ENCODE measurements around the gene PGS1. TPM values are rescaled to one million over a fixed set of nuclear protein-coding genes. Genes with fewer than 3 reads are reported as not detected.

Gene PGS1
- polyA plus RNA-seq, 4 donors: 34.2 to 54.1 (median 42.5) TPM

DNA sequence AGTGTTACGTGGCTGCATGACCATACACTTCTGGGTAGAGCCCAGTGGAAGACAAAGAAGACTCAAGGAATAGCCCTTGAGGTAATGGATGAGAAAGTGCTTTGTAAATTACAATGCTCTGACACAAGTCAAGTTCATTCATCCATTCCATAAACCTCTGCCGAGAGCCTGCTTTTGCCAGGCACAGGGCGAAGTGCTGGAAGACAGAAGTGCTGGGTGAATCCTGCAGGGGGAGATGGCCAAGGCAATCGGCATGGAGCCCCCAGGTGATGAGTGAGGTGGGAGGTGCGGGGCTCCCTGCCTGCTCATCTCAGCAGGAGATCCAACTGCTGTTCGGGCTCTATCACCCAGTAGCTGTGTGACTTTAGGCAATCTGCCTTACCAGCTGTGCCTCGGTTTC is 15.8 kb upstream of the PGS1 start:
- DNase-seq (ENCODE audit: low read depth in 4 of 4, low spot score in 3 of 4): no peak

DNA sequence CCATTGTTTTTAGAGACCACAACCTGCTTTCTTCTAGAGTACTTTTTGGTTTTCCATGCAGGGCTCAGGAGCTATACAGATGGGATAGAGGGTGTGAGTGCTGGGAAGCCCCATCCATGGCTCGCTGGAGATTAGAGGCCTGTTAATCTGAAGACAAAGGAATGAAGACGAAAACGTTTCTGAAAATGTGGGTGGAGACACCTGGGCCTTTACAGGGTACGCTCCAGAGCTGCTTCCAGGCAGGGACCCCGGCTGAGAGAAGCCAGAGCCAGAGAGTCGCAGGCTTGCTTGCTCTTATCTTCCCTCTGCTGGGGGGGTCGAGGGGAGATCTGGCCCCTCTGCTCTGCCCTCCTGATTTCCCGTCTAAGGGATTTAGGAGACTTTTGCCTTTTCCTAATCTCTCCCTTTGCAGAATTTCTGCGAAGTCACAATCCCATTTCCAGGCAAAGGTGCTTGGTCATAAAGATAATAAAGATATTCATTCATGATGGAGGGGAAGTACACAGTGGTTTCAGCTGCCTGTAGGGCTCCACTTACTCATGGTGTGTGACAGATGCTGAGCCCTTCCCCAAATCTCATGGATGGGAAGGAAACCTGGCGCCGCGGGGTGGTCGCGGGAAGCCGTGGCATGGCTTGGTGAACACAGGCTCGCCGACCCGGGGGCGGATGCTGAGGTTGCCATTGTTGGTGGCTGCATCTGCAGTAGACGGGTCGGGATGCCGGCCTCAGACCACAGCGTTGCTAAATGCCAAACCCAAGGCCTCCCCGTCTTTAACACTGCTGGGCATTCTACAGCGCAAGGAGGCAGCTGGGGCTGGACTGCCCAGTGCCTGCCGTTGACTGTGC is 13.8 kb upstream of the PGS1 start:
- DNase-seq (ENCODE audit: low read depth in 4 of 4, low spot score in 3 of 4): no peak

DNA sequence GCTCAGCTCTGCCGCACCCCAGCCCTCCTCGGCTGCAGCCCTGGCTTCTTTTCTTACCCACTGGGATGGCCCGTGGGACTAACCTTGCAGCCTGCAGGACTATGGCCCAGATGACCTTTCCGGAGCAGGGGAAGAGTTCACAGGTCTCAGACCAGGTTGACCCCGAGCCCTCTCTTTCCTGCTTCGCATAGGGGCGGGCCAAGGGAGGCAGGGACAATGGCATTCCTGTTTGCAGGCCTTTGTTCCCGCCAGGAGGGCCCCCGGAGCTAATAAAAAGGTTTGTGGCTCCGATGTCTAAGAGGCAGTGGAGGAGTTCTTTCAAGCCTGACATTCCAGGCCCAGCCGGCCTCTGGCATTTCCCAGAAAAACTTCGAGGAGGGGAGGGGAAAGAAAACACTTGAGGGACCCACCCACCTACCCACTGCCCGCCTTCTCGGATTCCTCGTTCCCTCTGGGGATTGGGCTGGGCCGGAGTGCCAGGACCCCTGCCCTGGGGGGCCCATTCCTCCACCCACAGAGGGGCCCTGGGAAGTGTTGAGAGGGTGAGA is 12.8 kb upstream of the PGS1 start:
- DNase-seq (ENCODE audit: low read depth in 4 of 4, low spot score in 3 of 4): peak in 2 of 4 donors; percentile 76 to 84

DNA sequence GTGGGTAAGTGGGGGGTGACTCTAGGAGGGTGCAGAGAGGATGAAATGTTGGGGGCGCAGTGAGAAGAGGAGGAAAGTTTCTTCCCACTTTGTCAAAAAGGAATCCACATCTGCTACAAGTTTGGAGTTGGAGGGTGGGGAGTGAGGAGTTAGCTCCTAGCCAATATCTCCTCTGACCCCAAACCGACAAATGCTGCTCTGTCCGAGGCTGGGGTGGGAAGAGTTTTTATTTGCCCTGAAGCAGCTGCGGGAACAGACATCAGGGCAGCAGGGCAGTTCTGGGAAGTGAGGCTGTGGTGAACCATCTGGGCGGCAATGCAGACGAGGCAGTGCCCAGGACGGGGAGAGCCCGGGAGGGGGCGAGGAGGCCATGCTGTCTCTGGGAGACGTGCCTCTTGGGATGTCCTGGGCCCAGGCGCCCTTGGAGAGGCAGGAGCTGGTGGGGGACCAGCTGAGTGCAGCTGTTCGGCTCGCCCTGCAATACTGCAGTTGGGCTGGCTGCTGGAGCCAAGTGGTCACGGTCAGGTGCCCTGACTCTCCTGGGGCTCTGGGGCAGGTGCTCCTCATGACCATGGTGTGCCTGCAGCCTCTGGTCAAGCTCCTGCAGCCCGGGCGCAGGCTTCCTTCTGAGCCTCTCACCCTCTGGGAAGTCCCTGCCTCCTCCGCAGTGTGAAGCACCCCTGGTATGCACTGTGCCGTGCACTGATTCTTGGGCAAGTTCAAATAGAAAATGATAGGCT is 12.2 kb upstream of the PGS1 start:
- DNase-seq (ENCODE audit: low read depth in 4 of 4, low spot score in 3 of 4): no peak

DNA sequence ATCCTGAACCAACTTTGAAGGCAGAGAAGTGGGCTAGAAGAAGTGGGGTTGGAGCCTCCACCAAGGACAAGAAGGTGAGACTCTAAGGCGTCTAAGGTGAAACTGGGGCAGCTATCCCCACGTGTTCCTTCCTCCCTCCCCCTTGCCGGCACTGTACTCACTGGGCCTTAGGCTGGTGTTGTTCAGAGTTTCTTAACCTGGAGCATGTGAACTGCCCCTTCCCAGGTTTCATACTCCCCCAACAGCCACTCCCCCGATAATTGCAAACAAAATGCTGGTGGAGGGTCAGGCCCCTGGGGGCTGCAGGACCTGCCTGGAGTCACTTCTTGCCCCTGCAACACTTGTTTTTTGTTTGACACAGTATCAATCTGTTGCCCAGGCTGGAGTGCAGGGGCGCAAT is 11.3 kb upstream of the PGS1 start:
- DNase-seq (ENCODE audit: low read depth in 4 of 4, low spot score in 3 of 4): no peak

- no peak for DNase-seq (ENCODE audit: low read depth in 4 of 4, low spot score in 3 of 4)
These were observed 10.1 kb upstream of the PGS1 start for GRCh38 chr17:78368348-78368747.

DNA sequence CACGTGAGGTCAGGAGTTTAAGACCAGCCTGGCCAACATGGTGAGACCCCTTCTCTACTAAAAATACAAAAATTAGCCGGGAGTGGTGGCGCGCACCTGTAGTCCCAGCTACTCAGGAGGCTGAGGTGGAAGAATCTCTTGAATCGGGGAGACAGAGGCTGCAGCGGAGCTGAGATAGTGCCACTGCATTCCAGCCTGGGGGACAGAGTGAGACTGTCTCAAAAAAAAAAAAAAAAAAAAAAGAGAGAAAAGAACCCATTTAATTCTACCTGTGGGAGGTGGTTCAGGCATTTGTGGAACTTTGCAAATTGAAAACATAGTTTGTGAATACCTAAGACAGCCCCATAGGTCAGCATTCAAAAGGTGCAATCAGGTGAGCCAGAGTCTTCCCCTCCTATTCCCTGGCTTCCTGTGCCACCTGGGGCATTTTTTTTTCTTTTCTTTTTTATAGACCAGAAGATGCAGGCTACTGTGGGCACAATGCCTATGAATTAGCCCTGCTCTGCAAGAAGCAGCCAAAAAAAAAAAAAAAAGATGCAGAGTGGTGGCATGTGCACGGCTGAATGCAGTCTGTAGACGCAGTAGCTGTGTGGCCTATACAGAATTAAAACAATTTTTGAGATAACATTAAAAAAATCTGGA is 9.5 kb upstream of the PGS1 start:
- no peak for DNase-seq (ENCODE audit: low read depth in 4 of 4, low spot score in 3 of 4)

GRCh38 chr17:78369791-78370381 is 8.6 kb upstream of the PGS1 start:
- DNase-seq (ENCODE audit: low read depth in 4 of 4, low spot score in 3 of 4): no peak

DNA sequence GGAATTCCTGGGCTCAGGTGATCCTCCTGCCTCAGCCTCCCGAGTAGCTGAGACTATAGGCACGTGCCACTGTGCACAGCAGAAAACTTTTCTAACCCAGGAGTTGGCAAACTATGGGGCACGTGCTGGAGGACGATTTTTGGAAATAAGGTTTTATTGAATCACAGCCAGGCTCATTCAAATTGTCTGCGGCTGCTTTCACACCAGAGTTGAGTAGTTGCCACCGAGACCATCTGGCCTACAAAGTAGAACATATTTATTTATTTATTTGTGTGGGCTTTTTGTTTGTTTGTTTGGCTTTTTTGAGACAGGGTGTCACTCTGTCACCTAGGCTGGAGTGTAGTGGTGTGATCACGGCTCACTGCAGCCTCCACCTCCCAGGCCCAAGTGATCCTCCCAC is 7.4 kb upstream of the PGS1 start:
- DNase-seq (ENCODE audit: low read depth in 4 of 4, low spot score in 3 of 4): no peak

DNA sequence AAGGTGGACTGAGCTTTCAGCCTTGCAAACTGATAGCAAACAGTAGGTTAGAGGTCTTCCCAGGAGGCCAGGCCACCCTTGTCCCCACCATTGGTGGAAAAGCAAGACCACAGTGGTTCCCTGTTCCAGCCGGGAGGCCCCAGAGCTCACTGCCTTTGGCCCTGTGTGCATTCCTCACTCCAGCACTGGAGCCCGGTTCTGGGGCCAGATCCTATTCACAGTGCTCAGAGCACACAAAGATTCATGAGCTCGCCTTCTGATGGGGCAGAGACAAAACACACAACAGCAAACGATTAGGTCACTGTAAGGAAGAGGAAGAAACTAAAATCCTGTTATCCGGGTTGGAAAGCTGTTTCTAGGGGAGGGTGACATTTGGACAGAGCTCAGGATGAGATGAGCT is 5.6 kb upstream of the PGS1 start:
- DNase-seq (ENCODE audit: low read depth in 4 of 4, low spot score in 3 of 4): no peak

DNA sequence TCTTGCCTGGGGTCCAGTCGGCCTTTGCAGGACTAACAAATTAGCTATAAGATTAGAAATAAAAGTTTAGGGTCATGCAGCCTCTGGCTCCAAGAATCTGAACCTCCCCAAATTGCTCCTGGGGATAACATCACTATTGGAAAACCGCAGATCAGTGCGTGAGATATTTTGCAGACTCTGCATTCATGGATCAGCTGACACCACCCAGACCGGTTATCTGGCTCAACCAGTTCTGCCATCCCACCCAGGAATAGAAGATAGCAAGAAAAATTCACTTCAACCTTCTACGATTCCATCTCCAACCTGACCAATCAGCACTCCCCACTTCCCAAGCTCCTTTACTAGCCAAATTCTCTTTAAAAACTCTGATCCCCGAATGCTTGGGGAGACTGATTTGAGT is 4.3 kb upstream of the PGS1 start:
- no peak for DNase-seq (ENCODE audit: low read depth in 4 of 4, low spot score in 3 of 4)

GRCh38 chr17:78374631-78375274 is 3.7 kb upstream of the PGS1 start:
- no peak for DNase-seq (ENCODE audit: low read depth in 4 of 4, low spot score in 3 of 4)

GRCh38 chr17:78375401-78376151 is 2.9 kb upstream of the PGS1 start:
- no peak for DNase-seq (ENCODE audit: low read depth in 4 of 4, low spot score in 3 of 4)

DNA sequence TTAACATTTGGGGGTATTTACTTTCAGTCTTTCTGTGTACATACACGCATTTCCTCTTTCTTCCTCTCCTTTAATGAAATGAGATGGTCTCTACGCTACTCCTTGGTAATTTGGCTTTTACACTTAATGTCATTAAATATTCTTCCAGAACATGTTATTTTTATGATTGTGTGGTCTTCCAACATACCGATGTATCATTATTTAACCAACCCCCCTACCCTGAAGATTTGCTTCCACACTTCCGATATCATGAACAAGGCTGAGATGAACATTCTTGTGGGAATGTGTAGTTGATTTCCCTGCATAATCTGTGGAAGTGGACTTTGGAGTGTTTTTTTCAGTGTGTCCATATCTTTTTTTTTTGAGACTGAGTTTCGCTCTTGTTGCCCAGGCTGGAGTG is 2.3 kb upstream of the PGS1 start:
- DNase-seq (ENCODE audit: low read depth in 4 of 4, low spot score in 3 of 4): no peak

GRCh38 chr17:78377858-78378224 is 608 bp upstream of the PGS1 start:
- DNase-seq (ENCODE audit: low read depth in 4 of 4, low spot score in 3 of 4): no peak

GRCh38 chr17:78379131-78379491 is 662 bp downstream of the PGS1 start:
- DNase-seq (ENCODE audit: low read depth in 4 of 4, low spot score in 3 of 4): no peak

GRCh38 chr17:78380370-78380769 is 1.9 kb downstream of the PGS1 start:
- no peak for DNase-seq (ENCODE audit: low read depth in 4 of 4, low spot score in 3 of 4)

GRCh38 chr17:78381601-78382232 is 3.3 kb downstream of the PGS1 start:
- no peak for DNase-seq (ENCODE audit: low read depth in 4 of 4, low spot score in 3 of 4)

DNA sequence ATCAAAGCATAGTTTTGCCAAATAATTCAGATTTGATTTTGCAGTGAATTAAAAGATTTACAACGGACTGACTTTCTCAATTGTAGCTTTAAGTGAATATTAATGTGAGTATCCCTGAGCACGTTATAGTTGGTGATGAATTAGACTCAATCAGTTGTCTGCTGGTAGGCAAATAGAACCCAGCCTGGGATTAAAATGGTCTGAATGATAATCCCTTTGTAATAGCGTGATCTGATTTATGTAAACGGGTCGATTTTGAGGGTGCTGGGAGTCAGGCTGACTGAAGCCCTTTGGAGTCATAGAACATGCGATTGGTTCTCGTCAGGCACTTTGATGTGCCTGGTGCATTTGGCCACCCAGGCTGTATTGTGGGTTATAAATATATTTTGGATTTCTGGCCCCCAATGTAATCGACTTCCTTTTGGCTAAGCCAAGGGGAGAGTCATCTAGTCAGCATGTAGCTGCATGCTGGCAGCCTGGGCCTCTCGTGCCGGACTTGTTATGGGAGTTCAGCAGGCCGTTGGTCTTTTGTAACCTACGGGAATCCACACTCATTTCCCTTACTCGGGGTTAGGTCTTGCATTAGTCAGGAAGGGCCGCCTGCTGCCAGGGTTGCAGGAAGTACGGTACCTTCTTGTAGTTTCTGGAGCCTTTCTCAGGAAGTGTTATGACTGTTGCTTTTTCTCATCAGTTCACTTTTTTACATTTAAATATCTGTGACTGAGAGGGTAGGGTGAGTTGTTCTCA is 5.4 kb downstream of the PGS1 start:
- DNase-seq (ENCODE audit: low read depth in 4 of 4, low spot score in 3 of 4): no peak

Data from left renal pelvis (tissue), 4 donors.